ENCODE results near the gene YARS1. TPM values are rescaled to one million over a fixed set of nuclear protein-coding genes. Genes with fewer than 3 reads are reported as not detected.
A peak's percentile ranks its signal among the peaks of the same experiment; 100 is the strongest.

YARS1 gene
- total RNA-seq, 1 donor from 2014 or later, result 219 TPM

GRCh38 chr1:32754317-32755097 is 62.7 kb downstream of the YARS1 start:
- Mint-ChIP-seq H3K27ac (ENCODE audit: unreplicated experiment) (peak overlapping the region; percentile 90), H3K9me3 (ENCODE audit: unreplicated experiment) (peaks cover 2% of the 10 kb centered on the region), H3K4me3 (ENCODE audit: unreplicated experiment) (peak overlapping the region; percentile 87), H3K36me3 (ENCODE audit: low read depth, unreplicated experiment) (no peaks in the 10 kb centered on the region), H3K27me3 (ENCODE audit: low read depth, unreplicated experiment) (no peaks in the 10 kb centered on the region), H3K4me1 (ENCODE audit: low read depth, unreplicated experiment) (peaks cover 25% of the 10 kb centered on the region)
- Histone ChIP-seq H3K9ac (ENCODE audit: low read length) (peak overlapping the region; percentile 82), H3K36me3 (ENCODE audit: insufficient read depth, low read length) (no peaks in the 10 kb centered on the region), H3K4me2 (ENCODE audit: low read length) (peak overlapping the region; percentile 99), H3K27ac (ENCODE audit: low read depth, low read length) (peak overlapping the region; percentile 56), H3K79me2 (ENCODE audit: insufficient read depth, low read length) (peaks cover 41% of the 10 kb centered on the region), H3K4me1 (ENCODE audit: insufficient read depth, low read length) (peaks cover 25% of the 10 kb centered on the region), H2AFZ (ENCODE audit: low read depth, low read length) (peak overlapping the region; percentile 81), H3K9me3 (ENCODE audit: insufficient read depth, low read depth, low read length) (no peaks in the 10 kb centered on the region), H4K20me1 (ENCODE audit: insufficient read depth, low read length) (peaks cover 7% of the 10 kb centered on the region), H3K4me3 (ENCODE audit: insufficient read depth, low read depth, low read length) (peak overlapping the region; percentile 80), H3K27me3 (ENCODE audit: insufficient read depth, low read length) (no peaks in the 10 kb centered on the region)
- FAIRE-seq (no peak), DNase-seq (ENCODE audit: low read depth) (peak; percentile 51)
- TF ChIP-seq EZH2 (IDR thresholded peaks at IDR 0.05; ENCODE audit: insufficient read depth, low read length), result no peak
- TF ChIP-seq CTCF (IDR thresholded peaks at IDR 0.05; ENCODE audit: insufficient read depth, low read depth, low read length), result no peak

GRCh38 chr1:32753532-32754316 is 63.4 kb downstream of the YARS1 start:
- H3K4me1 Mint-ChIP-seq (ENCODE audit: low read depth, unreplicated experiment), result peaks cover 17% of the 10 kb centered on the region
- H2AFZ ChIP-seq (ENCODE audit: low read depth, low read length), result peak overlapping the region; percentile 92
- no peak for FAIRE-seq

More at GRCh38 chr1:32753532-32754316, 63.4 kb downstream of the YARS1 start:
- Histone ChIP-seq H3K27ac (ENCODE audit: low read depth, low read length) (peak overlapping the region; percentile 41), H3K27me3 (ENCODE audit: insufficient read depth, low read length) (no peaks in the 10 kb centered on the region), H4K20me1 (ENCODE audit: insufficient read depth, low read length) (peaks cover 15% of the 10 kb centered on the region), H3K4me2 (ENCODE audit: low read length) (peak overlapping the region; percentile 99), H3K9ac (ENCODE audit: low read length) (peak overlapping the region; percentile 82), H3K4me1 (ENCODE audit: insufficient read depth, low read length) (peaks cover 18% of the 10 kb centered on the region), H3K4me3 (ENCODE audit: insufficient read depth, low read depth, low read length) (peak overlapping the region; percentile 80), H3K9me3 (ENCODE audit: insufficient read depth, low read depth, low read length) (no peaks in the 10 kb centered on the region), H3K79me2 (ENCODE audit: insufficient read depth, low read length) (peaks cover 35% of the 10 kb centered on the region), H3K36me3 (ENCODE audit: insufficient read depth, low read length) (no peaks in the 10 kb centered on the region)
- DNase-seq (ENCODE audit: low read depth), result peak; percentile 26
- Mint-ChIP-seq H3K9me3 (ENCODE audit: unreplicated experiment) (peaks cover 2% of the 10 kb centered on the region), H3K27ac (ENCODE audit: unreplicated experiment) (peak overlapping the region; percentile 47), H3K4me3 (ENCODE audit: unreplicated experiment) (peak overlapping the region; percentile 87), H3K36me3 (ENCODE audit: low read depth, unreplicated experiment) (peaks cover 4% of the 10 kb centered on the region), H3K27me3 (ENCODE audit: low read depth, unreplicated experiment) (no peaks in the 10 kb centered on the region)
- TF ChIP-seq EZH2 (IDR thresholded peaks at IDR 0.05; ENCODE audit: insufficient read depth, low read length), result no peak
- no peak for TF ChIP-seq CTCF (IDR thresholded peaks at IDR 0.05; ENCODE audit: insufficient read depth, low read depth, low read length)

All from astrocyte (in vitro differentiated cells and primary cell).